GM12873 (cell line): ENCODE data around the gene TRPM8.

Experiments used
- CTCF ChIP-seq: IDR thresholded peaks from 2 replicates; pipeline ENCODE4 v1.5.1; 2012; ENCODE audit warnings: low read depth, mild to moderate bottlenecking, moderate library complexity, low read length, control low read depth; ENCODE audit not compliant: insufficient read depth; ENCODE audit errors: missing control alignments

TRPM8 gene

GRCh38 chr2:233968556-233968955 is 51.4 kb downstream of the TRPM8 start:
- TF ChIP-seq CTCF = no peak

GRCh38 chr2:233972941-233973575 is 55.9 kb downstream of the TRPM8 start:
- TF ChIP-seq CTCF = no peak

GRCh38 chr2:233973786-233974185 is 56.6 kb downstream of the TRPM8 start:
- TF ChIP-seq CTCF = no peak

- TF ChIP-seq CTCF = no peak
Observed at GRCh38 chr2:233974530-233975071, 57.4 kb downstream of the TRPM8 start.

- TF ChIP-seq CTCF = no peak
Observed at GRCh38 chr2:233976087-233976486, 58.9 kb downstream of the TRPM8 start.

GRCh38 chr2:233976690-233977294 is 59.6 kb downstream of the TRPM8 start:
- TF ChIP-seq CTCF = peak; percentile 40

- no peak for TF ChIP-seq CTCF
Observed at GRCh38 chr2:233977296-233977837, 60.2 kb downstream of the TRPM8 start.
